ENCODE results near the gene TRAF1.

GRCh38 chr9:120859361-120859760 is 67.2 kb downstream of the TRAF1 start:
- TF ChIP-seq ATRX (CRISPR knock-in tag; IDR thresholded peaks at IDR 0.05; ENCODE audit: borderline replicate concordance) (no peak), PBX3 (CRISPR knock-in tag; IDR thresholded peaks at IDR 0.05; ENCODE audit: borderline replicate concordance) (no peak), PCBP2 (optimal IDR thresholded peaks at IDR 0.05; ENCODE audit: low read depth, low read length, poor library complexity, severe bottlenecking) (no peak), ATF6 (CRISPR knock-in tag; conservative IDR thresholded peaks at IDR 0.05) (no peak), ETS1 (CRISPR knock-in tag; IDR thresholded peaks at IDR 0.05) (no peak), DNMT1 (CRISPR knock-in tag; IDR thresholded peaks at IDR 0.05) (no peak), EHMT2 (IDR thresholded peaks at IDR 0.05; ENCODE audit: borderline replicate concordance, low read depth, low read length) (no peak), USF2 (IDR thresholded peaks at IDR 0.05; ENCODE audit: low read depth, low read length) (no peak), USF2 (CRISPR knock-in tag; IDR thresholded peaks at IDR 0.05; ENCODE audit: borderline replicate concordance) (no peak)

All from HepG2 (cell line).